HEK293 (cell line): ENCODE results near the gene DLX4.

ENCODE experiments used
- CTCF ChIA-PET: fragments of 350-600 bp; formaldehyde crosslinking; extraction: SDS; loops from one replicate; lab custom pipeline; 2021; ENCODE audit warnings: antibody characterized with exemption; lab: Yijun Ruan, JAX
- POLR2A ChIA-PET: fragments of 300-600 bp; formaldehyde crosslinking; extraction: SDS; loops from one replicate; lab custom pipeline; 2020; ENCODE audit warnings: antibody characterized with exemption, inconsistent platforms; lab: Yijun Ruan, JAX
- H3K27ac ChIP-seq: fragments of 200-500 bp; sonication (Bioruptor generic); 2 replicates; pipeline ENCODE4 v1.5.1; 2014; ENCODE audit warnings: low read depth, low read length, control low read depth, inconsistent platforms; ENCODE audit errors: extremely low read depth
- H3K36me3 ChIP-seq, 2 experiments: fragments of 200-500 bp in 1 of 2; sonication (Bioruptor generic) in 1 of 2; 1 replicate in 1 of 2; 2 replicates in 1 of 2; pipeline ENCODE4 v1.5.1; 2014 to 2017; ENCODE audit warnings: inconsistent platforms in 2 of 2, low read length in 2 of 2; ENCODE audit not compliant: control insufficient read depth in 2 of 2, insufficient read depth in 1 of 2
- H3K4me1 ChIP-seq: fragments of 200-500 bp; sonication (Bioruptor generic); 2 replicates; pipeline ENCODE4 v1.5.1; 2014; ENCODE audit warnings: mild to moderate bottlenecking, low read length, inconsistent platforms; ENCODE audit not compliant: control insufficient read depth, insufficient read depth
- H3K4me3 ChIP-seq: 2 replicates; pipeline ENCODE4 v1.5.1; 2011; ENCODE audit warnings: low read depth, mild to moderate bottlenecking, control low read depth, low read length, moderate library complexity
- H3K9me3 ChIP-seq: fragments of 200-500 bp; sonication (Bioruptor generic); 2 replicates; pipeline ENCODE4 v1.5.1; 2014; ENCODE audit warnings: low read depth, low read length, inconsistent platforms; ENCODE audit not compliant: control insufficient read depth, insufficient read depth
- EGR2 ChIP-seq: fragments of 450-650 bp; formaldehyde crosslinking; IDR thresholded peaks from 2 replicates; pipeline ENCODE4 v1.5.1; 2016; ENCODE audit warnings: low read depth, missing biosample characterization, missing genetic modification characterization
- ELK4 ChIP-seq: IDR thresholded peaks from 2 replicates; pipeline ENCODE4 v1.6.1; 2011; ENCODE audit warnings: mild to moderate bottlenecking, low read depth, low read length, borderline replicate concordance
- PRDM6 ChIP-seq: fragments of 450-650 bp; formaldehyde crosslinking; IDR thresholded peaks from 2 replicates; pipeline ENCODE4 v1.5.1; 2017; ENCODE audit warnings: missing biosample characterization, missing genetic modification characterization
- ZBTB8A ChIP-seq: fragments of 450-650 bp; formaldehyde crosslinking; IDR thresholded peaks from 2 replicates; pipeline ENCODE4 v1.5.1; 2016; ENCODE audit warnings: missing biosample characterization, missing genetic modification characterization
- ZFHX2 ChIP-seq: fragments of 450-650 bp; formaldehyde crosslinking; conservative IDR thresholded peaks from 2 replicates; pipeline ENCODE4 v1.5.1; 2016; ENCODE audit warnings: missing biosample characterization, missing genetic modification characterization
- ZFP41 ChIP-seq: fragments of 450-650 bp; formaldehyde crosslinking; IDR thresholded peaks from 2 replicates; pipeline ENCODE4 v1.5.1; 2016; ENCODE audit warnings: missing biosample characterization, missing genetic modification characterization, borderline replicate concordance
- ZNF112 ChIP-seq: fragments of 450-650 bp; formaldehyde crosslinking; IDR thresholded peaks from 2 replicates; pipeline ENCODE4 v1.5.0; 2017; ENCODE audit warnings: missing biosample characterization, missing genetic modification characterization
- ZNF266 ChIP-seq: fragments of 450-650 bp; formaldehyde crosslinking; IDR thresholded peaks from 2 replicates; pipeline ENCODE4 v1.5.1; 2016; ENCODE audit warnings: missing biosample characterization, missing genetic modification characterization, low read depth
- ZNF302 ChIP-seq: fragments of 450-650 bp; formaldehyde crosslinking; IDR thresholded peaks from 2 replicates; pipeline ENCODE4 v1.5.1; 2016; ENCODE audit warnings: missing biosample characterization, missing genetic modification characterization, low read depth
- ZNF362 ChIP-seq: fragments of 450-650 bp; formaldehyde crosslinking; IDR thresholded peaks from 2 replicates; pipeline ENCODE4 v1.5.1; 2016; ENCODE audit warnings: missing biosample characterization, missing genetic modification characterization
- ZNF416 ChIP-seq: fragments of 450-650 bp; formaldehyde crosslinking; IDR thresholded peaks from 2 replicates; pipeline ENCODE4 v1.5.1; 2016; ENCODE audit warnings: missing biosample characterization, missing genetic modification characterization
- ZNF513 ChIP-seq: fragments of 450-650 bp; IDR thresholded peaks from 2 replicates; pipeline ENCODE4 v1.5.1; 2018; ENCODE audit warnings: missing biosample characterization, missing genetic modification characterization
- ZNF530 ChIP-seq: fragments of 450-650 bp; formaldehyde crosslinking; IDR thresholded peaks from 2 replicates; pipeline ENCODE4 v1.5.1; 2016; ENCODE audit warnings: low read depth, missing biosample characterization, missing genetic modification characterization
- ZNF548 ChIP-seq: fragments of 450-650 bp; formaldehyde crosslinking; IDR thresholded peaks from 2 replicates; pipeline ENCODE4 v1.5.1; 2016; ENCODE audit warnings: missing biosample characterization, missing genetic modification characterization
- ZNF549 ChIP-seq: fragments of 450-650 bp; IDR thresholded peaks from 2 replicates; pipeline ENCODE4 v1.5.1; 2018; ENCODE audit warnings: missing biosample characterization, missing genetic modification characterization, mild to moderate bottlenecking, inconsistent platforms, moderate library complexity
- ZNF600 ChIP-seq: fragments of 450-650 bp; formaldehyde crosslinking; IDR thresholded peaks from 2 replicates; pipeline ENCODE4 v1.5.1; 2016; ENCODE audit warnings: missing biosample characterization, missing genetic modification characterization
- ZNF658 ChIP-seq: fragments of 450-650 bp; formaldehyde crosslinking; IDR thresholded peaks from 2 replicates; pipeline ENCODE4; 2016; ENCODE audit warnings: missing biosample characterization, missing genetic modification characterization
- ZNF670 ChIP-seq: fragments of 450-650 bp; formaldehyde crosslinking; IDR thresholded peaks from 2 replicates; pipeline ENCODE4 v1.5.1; 2016; ENCODE audit warnings: missing biosample characterization, missing genetic modification characterization, low read depth
- TF ChIP-seq, protein P1 (sequence below): fragments of 450-650 bp; formaldehyde crosslinking; IDR thresholded peaks from 2 replicates; pipeline ENCODE4 v1.5.1; 2016; ENCODE audit warnings: missing biosample characterization, missing genetic modification characterization

The DLX4 gene

GRCh38 chr17:49967205-49967604, 1.8 kb upstream of the DLX4 start:
- Histone ChIP-seq H3K4me3 (no peak overlapping the region), H3K36me3 (no peaks in the 10 kb centered on the region), H3K27ac (no peak overlapping the region), H3K4me1 (no peaks in the 10 kb centered on the region), H3K9me3 (no peaks in the 10 kb centered on the region)
- POLR2A ChIA-PET = interaction anchor here (1.5 kb wide), 1 partner anchor 28 kb away, joined by 5 read pairs; the partner anchor contains the start of gene DLX3
- peak; percentile 70 for TF ChIP-seq ZNF513 (tag by site-specific recombination)
- no peak for TF ChIP-seq PRDM6 (tag by site-specific recombination)
- no peak for TF ChIP-seq ZNF112
- peak; percentile 19; the same call in 1 of the 2 replicates for TF ChIP-seq ZFHX2 (tag by site-specific recombination)
- TF ChIP-seq ZNF549 (tag by site-specific recombination) = no peak
- TF ChIP-seq ZNF302 (tag by site-specific recombination) = no peak
- TF ChIP-seq ELK4 = no peak
- TF ChIP-seq EGR2 (tag by site-specific recombination) = peak; percentile 70
- TF ChIP-seq ZNF600 = no peak
- no peak for TF ChIP-seq ZNF530
- TF ChIP-seq ZBTB8A (tag by site-specific recombination) = no peak
- no peak for TF ChIP-seq ZFP41 (tag by site-specific recombination)
- no peak for TF ChIP-seq ZNF548 (tag by site-specific recombination)
- no peak for TF ChIP-seq ZNF266 (tag by site-specific recombination)
- TF ChIP-seq ZNF658 (tag by site-specific recombination) = no peak
- TF ChIP-seq, protein P1, sequence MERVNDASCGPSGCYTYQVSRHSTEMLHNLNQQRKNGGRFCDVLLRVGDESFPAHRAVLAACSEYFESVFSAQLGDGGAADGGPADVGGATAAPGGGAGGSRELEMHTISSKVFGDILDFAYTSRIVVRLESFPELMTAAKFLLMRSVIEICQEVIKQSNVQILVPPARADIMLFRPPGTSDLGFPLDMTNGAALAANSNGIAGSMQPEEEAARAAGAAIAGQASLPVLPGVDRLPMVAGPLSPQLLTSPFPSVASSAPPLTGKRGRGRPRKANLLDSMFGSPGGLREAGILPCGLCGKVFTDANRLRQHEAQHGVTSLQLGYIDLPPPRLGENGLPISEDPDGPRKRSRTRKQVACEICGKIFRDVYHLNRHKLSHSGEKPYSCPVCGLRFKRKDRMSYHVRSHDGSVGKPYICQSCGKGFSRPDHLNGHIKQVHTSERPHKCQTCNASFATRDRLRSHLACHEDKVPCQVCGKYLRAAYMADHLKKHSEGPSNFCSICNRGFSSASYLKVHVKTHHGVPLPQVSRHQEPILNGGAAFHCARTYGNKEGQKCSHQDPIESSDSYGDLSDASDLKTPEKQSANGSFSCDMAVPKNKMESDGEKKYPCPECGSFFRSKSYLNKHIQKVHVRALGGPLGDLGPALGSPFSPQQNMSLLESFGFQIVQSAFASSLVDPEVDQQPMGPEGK (tag by site-specific recombination) = no peak
- TF ChIP-seq ZNF362 (tag by site-specific recombination) = no peak
- no peak for TF ChIP-seq ZNF416
- TF ChIP-seq ZNF670 (tag by site-specific recombination) = no peak
- CTCF ChIA-PET = interaction anchor here (0.6 to 3.2 kb wide), 6 partner anchors 14 to 1157 kb away, joined by 3 to 23 read pairs (median 6); no protein-coding TSS in a partner anchor
